ENCODE measurements around the gene TIMM50. TPM values are rescaled to one million over a fixed set of nuclear protein-coding genes. Genes with fewer than 3 reads are reported as not detected.
A peak's percentile ranks its signal among the peaks of the same experiment; 100 is the strongest.

Gene TIMM50
- total RNA-seq, 1 donor from 2014 or later, result 97.2 TPM

DNA sequence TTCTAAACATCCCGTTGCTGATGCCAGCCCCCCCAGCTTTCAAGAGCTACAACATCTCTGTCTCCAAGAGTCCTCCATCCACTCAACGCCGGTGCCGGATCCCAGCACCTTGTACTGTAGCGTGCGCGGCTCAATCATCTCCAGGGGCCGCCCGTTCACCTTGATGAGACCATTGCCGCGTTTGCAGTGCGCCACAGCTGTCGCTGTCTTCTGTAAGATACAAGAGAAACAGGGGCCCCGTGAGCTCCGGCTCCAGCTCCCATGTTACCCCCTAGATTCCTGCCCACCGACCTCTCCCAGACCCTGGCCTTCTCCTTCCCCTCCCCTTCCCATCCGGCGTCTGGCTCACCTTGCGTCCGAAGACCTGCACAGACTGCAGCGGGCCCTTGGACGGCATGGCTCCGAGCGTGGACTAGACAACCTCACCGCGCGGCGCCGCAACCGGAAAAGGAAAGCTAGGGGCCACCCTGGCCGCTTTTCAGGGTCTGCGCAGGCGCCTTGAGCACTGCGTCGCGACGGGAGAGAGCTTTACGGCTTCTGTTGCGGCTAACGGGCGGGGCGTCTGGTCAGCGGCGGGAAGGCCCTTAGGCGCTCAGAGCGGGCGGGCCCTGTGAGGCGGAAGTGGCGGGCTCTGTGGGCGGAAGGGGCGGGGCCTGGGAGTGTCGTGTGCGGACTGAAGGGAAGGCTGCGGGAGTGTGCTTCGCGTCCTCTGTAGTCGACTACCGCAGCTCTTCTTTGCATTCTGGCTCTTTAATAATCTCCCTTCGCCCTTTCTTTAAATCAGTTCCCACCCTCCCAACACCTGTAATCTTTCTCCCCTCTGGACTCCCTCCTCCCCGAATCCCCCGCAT lies 44.9 kb upstream of the TIMM50 start, which contains the start of gene RPS16:
RPS16 (minus strand) TSS at position 451 of the 851 bp plus-strand sequence; CDS start at position 397, 54 bp downstream.
- FAIRE-seq, result no peak
- Histone ChIP-seq H3K36me3 (ENCODE audit: insufficient read depth, low read length) (peaks cover 26% of the 10 kb centered on the region), H3K27ac (ENCODE audit: low read depth, low read length) (peak within 1 kb of the TSS; percentile 94), H2AFZ (ENCODE audit: low read depth, low read length) (peak within 1 kb of the TSS; percentile 58), H3K27me3 (ENCODE audit: insufficient read depth, low read length) (no peaks in the 10 kb centered on the region), H3K4me3 (ENCODE audit: insufficient read depth, low read depth, low read length) (peak within 1 kb of the TSS; percentile 99), H3K4me2 (ENCODE audit: low read length) (peak within 1 kb of the TSS; percentile 100), H3K9ac (ENCODE audit: low read length) (peak within 1 kb of the TSS; percentile 99), H3K4me1 (ENCODE audit: insufficient read depth, low read length) (peaks cover 22% of the 10 kb centered on the region), H4K20me1 (ENCODE audit: insufficient read depth, low read length) (peaks cover 29% of the 10 kb centered on the region), H3K79me2 (ENCODE audit: insufficient read depth, low read length) (peaks cover 39% of the 10 kb centered on the region), H3K9me3 (ENCODE audit: insufficient read depth, low read depth, low read length) (no peaks in the 10 kb centered on the region)
- TF ChIP-seq, protein P1, sequence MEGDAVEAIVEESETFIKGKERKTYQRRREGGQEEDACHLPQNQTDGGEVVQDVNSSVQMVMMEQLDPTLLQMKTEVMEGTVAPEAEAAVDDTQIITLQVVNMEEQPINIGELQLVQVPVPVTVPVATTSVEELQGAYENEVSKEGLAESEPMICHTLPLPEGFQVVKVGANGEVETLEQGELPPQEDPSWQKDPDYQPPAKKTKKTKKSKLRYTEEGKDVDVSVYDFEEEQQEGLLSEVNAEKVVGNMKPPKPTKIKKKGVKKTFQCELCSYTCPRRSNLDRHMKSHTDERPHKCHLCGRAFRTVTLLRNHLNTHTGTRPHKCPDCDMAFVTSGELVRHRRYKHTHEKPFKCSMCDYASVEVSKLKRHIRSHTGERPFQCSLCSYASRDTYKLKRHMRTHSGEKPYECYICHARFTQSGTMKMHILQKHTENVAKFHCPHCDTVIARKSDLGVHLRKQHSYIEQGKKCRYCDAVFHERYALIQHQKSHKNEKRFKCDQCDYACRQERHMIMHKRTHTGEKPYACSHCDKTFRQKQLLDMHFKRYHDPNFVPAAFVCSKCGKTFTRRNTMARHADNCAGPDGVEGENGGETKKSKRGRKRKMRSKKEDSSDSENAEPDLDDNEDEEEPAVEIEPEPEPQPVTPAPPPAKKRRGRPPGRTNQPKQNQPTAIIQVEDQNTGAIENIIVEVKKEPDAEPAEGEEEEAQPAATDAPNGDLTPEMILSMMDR (IDR thresholded peaks at IDR 0.05; ENCODE audit: insufficient read depth, low read depth, low read length), result no peak
- no peak for TF ChIP-seq EZH2 (IDR thresholded peaks at IDR 0.05; ENCODE audit: insufficient read depth, low read length)
- peak; percentile 89 for DNase-seq (ENCODE audit: low read depth)
- Mint-ChIP-seq H3K4me3 (ENCODE audit: unreplicated experiment) (peak within 1 kb of the TSS; percentile 100), H3K27me3 (ENCODE audit: low read depth, unreplicated experiment) (no peaks in the 10 kb centered on the region), H3K4me1 (ENCODE audit: low read depth, unreplicated experiment) (peaks cover 19% of the 10 kb centered on the region), H3K9me3 (ENCODE audit: unreplicated experiment) (no peaks in the 10 kb centered on the region), H3K36me3 (ENCODE audit: low read depth, unreplicated experiment) (peaks cover 11% of the 10 kb centered on the region), H3K27ac (ENCODE audit: unreplicated experiment) (peak within 1 kb of the TSS; percentile 89)

DNA sequence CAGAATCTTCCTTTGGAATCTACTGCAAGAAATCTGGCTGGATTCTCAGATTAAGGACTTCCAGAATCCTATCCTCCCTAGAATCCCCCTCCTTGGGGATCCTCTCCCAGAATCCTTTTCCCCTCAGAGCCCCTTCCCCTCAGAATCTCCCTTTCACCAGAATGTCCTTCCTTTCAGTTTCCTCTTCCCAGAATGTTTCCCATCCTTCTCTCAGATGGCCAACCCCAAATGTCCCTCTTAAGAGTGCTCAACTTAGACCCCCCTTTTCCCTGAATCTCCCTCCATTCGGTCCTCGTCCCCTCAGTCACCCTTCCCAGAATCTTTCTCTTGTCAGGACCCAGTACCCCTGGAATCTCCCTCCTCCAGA lies 44.3 kb upstream of the TIMM50 start:
- Histone ChIP-seq H2AFZ (ENCODE audit: low read depth, low read length) (peak overlapping the region; percentile 58), H3K27me3 (ENCODE audit: insufficient read depth, low read length) (no peaks in the 10 kb centered on the region)
- FAIRE-seq, result no peak

More for the DNA sequence above, 44.3 kb upstream of the TIMM50 start:
- Histone ChIP-seq H3K27ac (ENCODE audit: low read depth, low read length) (peak overlapping the region; percentile 80), H3K4me1 (ENCODE audit: insufficient read depth, low read length) (peaks cover 18% of the 10 kb centered on the region), H3K9ac (ENCODE audit: low read length) (peak overlapping the region; percentile 99), H3K9me3 (ENCODE audit: insufficient read depth, low read depth, low read length) (no peaks in the 10 kb centered on the region), H3K4me2 (ENCODE audit: low read length) (peak overlapping the region; percentile 100), H3K79me2 (ENCODE audit: insufficient read depth, low read length) (peaks cover 39% of the 10 kb centered on the region), H4K20me1 (ENCODE audit: insufficient read depth, low read length) (peaks cover 29% of the 10 kb centered on the region), H3K36me3 (ENCODE audit: insufficient read depth, low read length) (peaks cover 26% of the 10 kb centered on the region), H3K4me3 (ENCODE audit: insufficient read depth, low read depth, low read length) (peak overlapping the region; percentile 99)
- Mint-ChIP-seq H3K4me1 (ENCODE audit: low read depth, unreplicated experiment) (peaks cover 17% of the 10 kb centered on the region), H3K9me3 (ENCODE audit: unreplicated experiment) (no peaks in the 10 kb centered on the region), H3K27me3 (ENCODE audit: low read depth, unreplicated experiment) (no peaks in the 10 kb centered on the region), H3K4me3 (ENCODE audit: unreplicated experiment) (peak overlapping the region; percentile 100), H3K36me3 (ENCODE audit: low read depth, unreplicated experiment) (peaks cover 9% of the 10 kb centered on the region), H3K27ac (ENCODE audit: unreplicated experiment) (peak overlapping the region; percentile 89)
- TF ChIP-seq, protein P1 (IDR thresholded peaks at IDR 0.05; ENCODE audit: insufficient read depth, low read depth, low read length), result no peak
- TF ChIP-seq EZH2 (IDR thresholded peaks at IDR 0.05; ENCODE audit: insufficient read depth, low read length), result no peak
- no peak for DNase-seq (ENCODE audit: low read depth)

All from astrocyte (in vitro differentiated cells and primary cell).